Measurements from ENCODE around the gene PPP1R15B.

The PPP1R15B gene

DNA sequence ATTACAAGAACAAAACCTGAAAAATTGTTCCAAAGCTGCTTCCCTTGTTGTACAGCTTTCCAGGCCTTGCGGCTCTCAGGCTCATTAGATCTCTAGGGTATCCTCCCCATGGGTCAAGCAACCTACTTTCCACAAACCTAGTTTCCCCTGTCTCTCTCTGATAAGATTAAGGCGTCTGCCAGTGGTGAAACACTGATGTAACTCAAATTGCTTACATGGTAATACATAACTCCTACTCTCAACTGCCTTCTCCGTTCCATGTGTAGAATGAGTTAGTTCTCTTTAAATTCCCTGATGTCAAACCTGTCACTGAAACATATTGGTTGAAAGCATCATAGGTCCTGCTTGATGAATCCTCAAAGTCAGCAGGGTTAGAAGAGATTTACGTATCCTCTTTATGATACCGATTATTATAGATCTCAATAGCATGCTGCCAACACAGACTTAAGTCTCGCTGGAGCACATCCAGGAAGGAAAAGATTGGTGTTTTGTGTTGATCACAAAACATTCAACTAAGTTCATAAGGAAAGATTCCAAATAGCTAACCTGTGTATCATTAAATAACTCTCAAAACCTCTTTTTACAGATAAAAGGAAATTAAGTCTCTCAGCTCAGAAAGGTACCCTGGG lies 10.6 kb downstream of the PPP1R15B start:
- no peak for DNase-seq (ENCODE audit: low spot score)

DNA sequence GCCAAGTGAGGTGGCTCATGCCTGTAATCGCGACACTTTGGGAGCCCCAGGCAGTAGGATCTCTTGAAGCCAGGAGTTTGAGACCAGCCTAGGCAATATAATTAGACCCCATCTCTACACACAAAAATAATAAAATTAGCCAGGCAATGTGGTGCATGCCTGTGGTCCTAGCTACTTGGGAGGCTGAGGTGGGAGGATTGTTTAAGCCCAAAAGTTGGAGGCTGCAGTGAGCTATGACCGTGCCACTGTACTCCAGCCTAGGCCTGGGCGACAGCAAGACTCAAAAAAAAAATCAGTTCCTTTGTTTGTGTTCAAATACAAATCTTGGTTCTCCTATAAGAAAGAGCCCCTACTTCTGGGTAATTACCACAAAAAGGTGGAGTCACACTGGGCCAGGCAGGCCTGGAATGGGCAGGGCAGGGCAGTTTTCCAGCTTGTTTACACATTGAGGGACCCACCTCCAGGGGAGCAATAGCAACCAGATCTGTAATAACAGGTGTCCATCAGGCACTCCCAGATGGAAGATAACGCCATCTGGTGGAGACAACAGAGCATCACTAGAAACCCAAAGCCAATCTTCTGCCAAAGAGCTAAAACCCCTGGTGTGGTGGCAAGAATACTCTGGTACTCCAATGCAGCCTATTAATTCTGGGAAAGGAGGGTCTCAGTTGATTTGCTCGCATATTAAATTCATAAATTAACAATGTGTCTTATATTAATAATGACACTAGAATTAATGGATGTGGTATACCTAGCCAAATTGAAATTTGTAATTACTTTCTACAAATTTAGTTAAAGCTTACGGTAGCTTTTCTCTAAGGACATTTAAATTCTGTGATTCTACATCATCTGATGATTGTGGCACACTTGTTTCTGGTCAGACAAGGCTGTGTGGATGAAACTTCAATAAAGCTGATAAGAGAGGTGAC lies 13.2 kb downstream of the PPP1R15B start:
- peak; percentile 94 for DNase-seq (ENCODE audit: low spot score)

DNA sequence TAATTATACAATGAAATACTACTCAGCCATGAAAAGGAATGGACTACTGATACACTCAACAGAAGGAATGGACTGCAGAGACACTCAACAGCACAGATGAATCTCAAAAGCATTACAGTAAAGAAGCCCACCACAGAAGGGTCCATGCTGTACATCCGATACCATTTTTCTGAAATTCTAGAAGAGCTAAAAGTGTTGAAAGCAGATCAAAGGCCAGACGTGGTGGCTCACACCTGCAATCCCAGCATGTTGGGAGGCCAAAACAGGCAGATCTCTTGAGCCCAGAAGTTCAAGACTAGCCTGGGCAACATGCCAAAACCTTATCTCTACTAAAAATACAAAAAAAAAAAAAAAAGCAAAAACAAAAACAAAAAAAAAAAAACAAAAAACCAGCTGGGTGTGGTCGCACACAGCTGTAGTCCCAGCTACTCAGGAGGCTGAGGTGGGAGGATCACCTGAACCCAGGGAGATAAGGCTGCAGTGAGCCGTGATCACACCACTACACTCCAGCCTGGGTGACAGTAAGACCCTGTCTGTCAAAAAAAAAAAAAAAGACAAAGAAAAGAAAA lies 15.5 kb downstream of the PPP1R15B start:
- no peak for DNase-seq (ENCODE audit: low spot score)

DNA sequence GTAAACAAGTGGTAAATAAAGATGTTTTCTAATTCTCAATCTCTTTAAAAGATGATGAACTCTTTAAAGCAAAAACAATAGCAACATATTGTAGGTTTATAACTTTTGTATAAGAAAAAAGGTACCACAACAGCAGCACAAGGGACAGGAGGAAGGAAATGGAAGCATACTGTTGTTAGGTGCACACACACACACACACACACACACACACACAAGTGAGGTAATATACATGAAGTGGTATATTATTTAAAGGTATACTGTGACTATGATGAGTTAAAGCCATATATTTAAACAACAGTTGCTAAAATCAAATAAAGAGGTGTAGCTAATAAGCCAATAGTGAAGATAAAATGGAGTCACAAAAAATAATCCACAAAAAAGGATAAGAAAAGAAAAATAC lies 20.0 kb downstream of the PPP1R15B start:
- DNase-seq (ENCODE audit: low spot score): no peak

DNA sequence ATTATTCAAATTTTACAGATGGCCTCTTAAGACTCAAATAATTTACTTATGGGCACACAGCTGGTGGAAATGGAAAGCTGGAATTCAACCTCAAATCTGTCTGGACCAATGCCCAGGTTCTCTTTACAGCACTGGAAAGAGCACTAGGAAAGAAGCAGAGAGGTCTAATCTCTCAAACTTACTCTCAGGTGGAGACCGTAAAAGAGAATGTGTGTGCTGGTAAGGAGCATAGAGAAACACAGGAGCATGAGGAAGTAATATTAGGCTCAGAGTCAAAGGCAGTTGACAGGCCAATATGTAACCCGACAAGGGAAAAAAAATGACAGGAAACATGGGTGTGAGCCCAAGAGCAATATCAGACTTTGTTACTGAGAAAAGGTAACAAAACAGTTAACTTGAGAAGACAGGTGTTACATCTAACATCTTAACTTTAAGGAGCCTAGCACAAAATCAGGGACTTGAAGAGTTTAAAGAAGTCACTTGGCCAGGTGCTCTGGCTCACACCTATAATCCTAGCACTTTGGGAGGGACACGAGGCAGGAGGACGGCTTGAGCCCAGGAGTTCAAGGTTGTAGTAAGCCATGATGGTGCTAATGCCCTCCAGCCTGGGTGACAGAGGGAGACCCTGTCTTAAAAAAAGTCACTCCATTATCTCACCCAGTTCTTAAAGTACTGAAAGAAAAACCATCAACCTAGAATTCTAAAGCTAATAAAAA lies 20.7 kb downstream of the PPP1R15B start:
- DNase-seq (ENCODE audit: low spot score): no peak

DNA sequence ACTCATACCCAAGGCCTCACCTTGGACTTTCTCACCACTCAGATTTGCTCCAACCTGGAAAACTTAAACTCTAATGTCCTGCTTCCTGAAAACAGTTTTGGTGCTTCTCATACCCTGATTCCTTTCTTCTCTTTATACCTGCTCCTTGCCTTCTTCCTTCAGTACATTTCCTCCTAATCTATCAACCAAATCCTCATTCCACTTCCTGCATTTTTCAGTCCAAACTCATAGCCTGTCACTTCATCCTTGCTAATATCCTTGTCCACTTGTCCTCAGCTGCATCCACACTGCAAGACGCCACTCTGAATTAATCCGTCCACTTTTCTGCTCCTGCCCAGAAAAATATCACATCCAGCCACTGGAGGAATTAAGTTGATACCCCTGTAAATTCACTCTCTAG lies 25.9 kb downstream of the PPP1R15B start:
- no peak for DNase-seq (ENCODE audit: low spot score)

DNA sequence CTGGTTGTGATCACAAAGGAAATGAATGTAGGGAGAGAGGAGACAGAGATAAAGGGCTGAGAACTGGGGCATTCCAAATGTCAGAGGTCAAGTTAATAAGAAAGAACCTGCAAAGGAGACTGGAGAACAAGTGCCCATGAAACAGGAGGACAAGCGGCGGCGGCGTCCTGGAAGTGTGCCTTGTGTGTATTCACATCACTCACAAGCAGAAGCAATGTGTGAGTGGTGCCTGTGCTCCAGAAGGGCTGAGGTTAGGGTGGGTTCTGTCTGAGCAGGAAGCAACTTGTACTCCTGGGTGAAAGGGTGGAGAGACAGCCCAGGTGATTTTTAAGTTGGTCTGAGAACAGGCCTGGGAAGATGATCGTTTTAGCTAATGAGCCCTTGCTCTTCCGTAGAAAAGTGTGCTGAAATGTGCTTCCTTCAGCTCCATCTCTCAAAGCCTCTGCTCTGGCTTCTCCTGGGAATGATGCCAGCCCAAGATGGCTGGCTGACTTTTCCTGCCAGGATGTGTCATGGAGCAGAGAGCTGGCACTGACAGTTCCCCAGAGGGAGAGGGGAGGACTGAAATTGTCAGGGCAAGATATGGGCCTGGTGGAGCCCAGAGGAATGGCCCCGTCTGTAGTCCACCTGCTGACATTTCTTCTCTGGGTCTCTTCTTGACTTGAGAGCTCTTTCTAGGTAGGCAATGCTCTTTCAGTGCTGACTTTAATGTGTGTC lies 26.8 kb downstream of the PPP1R15B start:
- peak; percentile 30 for DNase-seq (ENCODE audit: low spot score)

DNA sequence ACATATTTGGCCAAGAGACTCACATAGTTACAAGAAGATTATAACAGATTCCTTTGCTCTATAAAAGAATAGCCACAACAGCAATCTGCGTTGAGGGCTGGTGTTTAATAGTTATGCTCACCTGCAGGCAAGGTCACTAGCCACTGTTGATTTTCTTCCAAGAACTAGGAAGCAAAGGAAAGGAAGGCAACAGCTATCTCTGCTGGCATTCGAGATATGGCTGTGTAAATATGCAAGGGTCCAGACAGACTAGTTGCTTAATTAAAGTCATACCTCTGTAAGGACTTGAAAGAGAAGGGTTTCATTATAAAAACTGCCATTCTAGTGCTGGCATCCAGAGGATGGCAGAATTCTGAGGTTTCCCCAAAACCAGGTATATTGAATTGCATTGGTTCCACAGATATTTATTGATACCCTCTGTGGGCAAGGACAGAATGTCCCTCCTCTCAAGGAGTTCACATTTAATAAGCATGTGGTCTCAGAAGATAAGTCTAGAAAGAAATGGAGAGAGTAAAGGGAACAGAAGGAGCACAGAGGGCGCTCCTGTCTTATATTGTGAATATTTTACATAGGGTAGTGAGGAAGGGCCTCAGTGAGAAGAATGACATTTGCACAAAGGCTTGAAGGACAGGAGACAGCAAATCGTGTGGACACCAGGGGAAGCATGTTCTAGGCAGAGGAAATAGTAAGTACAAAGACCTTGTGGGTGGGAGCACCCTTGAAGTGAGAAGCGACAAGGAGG lies 28.3 kb downstream of the PPP1R15B start:
- DNase-seq (ENCODE audit: low spot score): no peak

DNA sequence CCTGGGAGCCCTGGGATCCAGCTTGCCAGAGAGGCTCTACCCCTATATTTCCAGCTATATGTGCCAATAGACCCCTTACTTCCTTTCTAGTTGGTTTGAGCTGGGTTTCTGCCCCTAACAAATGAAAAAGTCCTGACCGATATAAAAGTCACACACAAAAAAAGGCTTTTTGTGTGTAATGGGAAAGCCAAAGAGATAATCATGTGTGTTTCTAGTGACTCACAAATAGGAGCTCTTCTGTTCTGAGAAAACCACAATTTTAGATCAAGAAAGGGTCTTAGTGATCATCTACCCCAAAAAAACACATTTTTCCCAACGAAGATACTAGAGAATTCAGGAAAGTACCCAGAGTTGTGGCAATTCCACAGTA lies 28.9 kb downstream of the PPP1R15B start:
- peak; percentile 38 for DNase-seq (ENCODE audit: low spot score)

DNA sequence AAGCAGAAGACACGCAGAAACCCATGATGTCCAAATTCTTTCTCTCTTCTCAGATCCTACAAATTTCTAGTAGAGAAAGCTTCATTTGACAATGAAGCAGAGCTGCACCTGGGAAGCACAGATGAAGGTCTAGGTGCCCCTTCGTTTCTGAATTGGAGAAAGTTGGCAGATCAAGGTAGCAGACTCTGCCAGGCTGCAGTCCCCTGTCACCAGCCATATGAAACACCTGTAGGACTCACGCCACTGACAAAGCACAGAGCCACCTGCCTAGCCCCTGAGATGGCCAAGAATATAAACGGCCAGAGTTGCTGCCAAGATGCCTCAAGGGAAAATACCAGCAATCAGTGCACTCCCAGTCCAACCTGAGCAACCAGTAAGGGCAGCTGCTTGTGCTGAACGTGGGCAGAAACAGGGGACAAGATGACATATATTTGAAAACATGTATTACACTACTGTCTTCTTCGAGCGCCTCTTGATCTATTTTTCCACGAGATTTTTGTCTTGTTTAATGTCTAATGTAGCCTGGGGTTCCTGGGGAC lies 31.3 kb downstream of the PPP1R15B start:
- DNase-seq (ENCODE audit: low spot score): no peak

DNA sequence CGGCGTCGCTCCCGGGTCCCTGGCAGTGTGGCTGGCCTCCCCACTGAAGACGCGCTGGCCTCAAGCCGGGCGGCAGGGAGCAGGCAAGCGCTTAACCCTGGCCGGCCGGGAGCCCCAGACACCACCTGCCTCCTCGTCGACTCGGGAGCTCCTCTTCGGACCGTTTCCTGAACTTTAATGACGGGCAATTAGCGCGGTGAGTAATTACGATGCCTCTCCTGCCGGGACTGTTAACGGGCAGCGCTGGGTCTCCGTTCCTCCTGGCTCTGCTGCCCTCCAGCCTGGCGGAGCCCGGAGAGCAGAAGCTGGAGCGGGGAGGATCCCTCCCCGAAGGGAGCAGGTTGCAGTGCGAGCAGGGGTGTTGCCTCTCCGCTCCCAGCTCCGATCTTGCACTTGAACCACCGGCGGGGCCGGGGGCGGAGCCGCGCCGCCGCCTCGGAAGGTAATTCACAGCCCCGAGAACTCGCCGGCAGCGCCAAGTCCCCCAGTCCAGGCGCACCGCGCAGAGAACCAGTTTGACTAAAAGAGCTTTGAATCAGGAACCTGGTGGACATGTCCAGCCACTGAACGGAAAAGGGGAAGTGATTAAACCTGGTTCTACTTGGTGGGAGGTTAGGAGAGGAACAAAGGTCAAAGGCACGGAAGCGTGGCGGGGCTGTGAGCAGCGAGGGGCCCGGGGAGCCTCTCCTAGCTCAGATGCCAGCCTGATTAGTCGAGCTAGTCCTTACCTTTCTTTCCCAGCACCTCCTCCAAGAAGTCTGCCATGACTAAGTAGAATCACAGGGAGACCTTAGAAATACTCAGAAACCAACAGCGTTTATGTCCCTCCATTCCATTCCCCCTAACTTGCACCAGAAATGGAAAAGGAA lies 33.6 kb downstream of the PPP1R15B start:
- no peak for DNase-seq (ENCODE audit: low spot score)

DNA sequence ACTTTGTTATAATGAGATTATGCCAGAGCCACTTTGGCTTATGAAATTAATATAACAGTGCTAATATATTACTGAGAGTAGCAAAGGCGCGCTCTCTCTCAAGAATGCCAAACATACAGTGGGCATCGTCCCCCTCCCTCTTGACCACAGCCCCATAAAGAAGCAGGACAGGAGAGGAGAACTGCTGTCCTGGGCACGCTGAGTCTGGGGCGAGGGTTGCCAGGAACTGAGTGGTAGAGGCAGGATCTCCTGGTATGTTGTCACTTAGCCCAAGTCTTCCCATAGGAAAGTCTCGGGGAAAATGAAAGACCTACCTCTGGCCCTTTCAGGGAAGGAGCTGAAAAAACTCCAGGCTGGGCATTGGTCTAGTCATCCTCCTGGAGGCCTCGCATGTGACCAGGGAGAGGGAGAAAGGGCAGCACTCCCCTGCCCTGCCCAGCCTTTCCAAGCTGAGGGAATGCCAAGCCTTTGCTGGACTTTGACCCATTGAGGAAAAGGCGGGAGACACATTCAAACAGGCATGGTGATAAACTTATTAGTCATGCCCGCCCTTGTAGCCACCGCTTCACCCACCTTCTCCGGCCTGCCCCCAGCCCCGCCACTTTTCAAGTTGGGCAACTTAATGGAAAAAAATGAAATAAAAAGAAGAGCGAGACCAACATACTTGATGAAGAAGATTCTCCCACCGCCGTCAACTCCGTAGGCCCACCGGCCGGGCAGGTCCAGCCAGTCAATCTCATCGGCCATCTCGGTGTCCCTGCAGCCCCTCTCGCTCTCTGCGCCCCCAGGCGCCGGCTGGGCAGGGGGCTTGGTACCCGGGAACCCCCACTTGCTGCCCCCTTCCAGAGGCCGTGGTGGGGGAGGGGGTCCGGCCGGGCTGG lies 34.5 kb downstream of the PPP1R15B start:
- no peak for DNase-seq (ENCODE audit: low spot score)

DNA sequence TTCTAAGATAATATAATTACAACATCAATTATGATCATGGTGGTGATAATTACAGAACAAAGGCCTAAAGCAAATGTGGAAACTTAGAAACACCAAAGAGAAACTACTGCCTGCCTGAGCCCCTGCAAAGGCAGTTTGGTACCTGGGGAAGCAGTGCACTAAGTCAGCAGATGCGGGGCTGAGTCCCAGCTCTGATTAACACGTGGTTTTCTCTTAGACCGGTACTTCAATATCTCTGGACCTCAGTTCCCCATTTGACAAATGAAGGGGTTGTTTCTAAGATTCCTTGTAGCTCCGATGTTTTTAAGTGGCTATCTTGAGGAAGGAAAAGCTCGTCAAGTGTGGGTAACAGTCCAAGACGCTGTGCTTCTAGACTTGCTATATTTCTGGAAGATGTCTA lies 35.2 kb downstream of the PPP1R15B start:
- no peak for DNase-seq (ENCODE audit: low spot score)

DNA sequence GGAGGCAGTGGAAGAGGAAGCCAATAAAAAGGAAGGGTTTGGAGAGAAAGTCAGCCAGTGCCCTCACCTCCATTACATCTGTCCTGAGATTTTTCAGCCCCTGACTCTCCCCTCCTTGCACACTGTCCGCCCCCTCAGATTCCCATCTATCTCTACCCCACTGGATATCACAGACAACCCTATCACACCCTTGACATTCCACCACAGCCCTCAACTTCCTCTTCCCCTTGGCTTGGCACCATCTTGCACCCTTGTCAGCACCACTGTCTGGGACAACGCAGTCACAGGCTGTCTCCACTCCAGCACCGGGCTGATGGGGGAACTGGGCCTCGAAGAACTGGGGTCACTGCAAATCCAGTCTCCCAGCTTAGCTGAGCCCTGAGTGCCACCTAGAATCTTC lies 37.7 kb downstream of the PPP1R15B start:
- DNase-seq (ENCODE audit: low spot score): no peak

DNA sequence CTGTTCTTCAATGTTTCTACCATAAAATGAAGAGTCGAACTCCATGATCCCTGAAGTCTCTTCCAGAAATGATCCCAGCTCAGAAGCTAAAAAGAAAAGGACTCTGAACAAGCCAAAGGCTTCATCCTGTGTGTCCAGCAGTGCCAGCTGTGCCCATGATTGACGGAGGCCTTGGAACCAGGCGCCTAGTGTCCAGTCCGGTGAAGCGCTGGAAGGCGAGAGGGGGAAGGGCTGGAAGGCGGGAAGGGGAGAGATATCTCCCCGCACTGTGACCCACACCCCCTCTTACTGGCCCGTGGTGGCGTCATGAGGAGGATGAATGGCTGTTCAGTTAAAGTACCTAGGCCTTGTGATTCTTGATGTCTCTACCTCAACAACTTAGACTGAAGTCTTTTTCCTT lies 41.4 kb downstream of the PPP1R15B start:
- no peak for DNase-seq (ENCODE audit: low spot score)

DNA sequence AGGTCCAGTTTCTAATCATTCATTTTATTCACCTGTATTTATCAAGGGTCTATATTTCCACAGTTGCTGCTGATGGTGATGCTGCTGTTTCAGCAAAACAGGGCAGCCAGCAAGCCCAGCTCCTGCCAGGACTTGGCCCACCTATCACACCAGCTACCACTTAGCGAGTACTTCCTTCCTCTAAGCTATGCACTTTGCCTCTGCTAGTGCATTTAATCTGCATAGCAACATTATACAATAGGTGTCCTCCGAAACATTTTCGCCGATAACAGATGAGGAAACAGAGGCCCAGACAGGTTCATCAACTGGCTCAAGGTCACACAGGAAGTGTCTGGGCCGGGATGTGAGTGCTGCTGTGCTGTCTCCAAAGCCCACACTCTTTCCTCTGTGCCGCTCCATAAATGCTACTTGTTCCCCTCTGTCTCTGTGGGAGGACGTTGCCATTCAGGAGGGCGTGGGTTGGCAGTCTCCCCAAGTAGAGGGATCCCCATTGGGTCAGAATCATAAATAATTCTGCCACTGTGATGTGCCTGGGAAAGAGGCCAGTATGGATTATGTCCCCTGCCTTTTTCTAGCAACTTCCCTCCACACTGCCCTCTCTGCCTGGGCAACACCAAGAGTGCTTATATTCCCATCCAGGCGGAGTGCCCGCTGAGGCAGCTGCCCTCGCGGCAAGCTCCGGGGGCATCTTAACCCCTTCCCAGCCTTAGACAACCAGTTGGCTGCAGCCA lies 42.5 kb downstream of the PPP1R15B start:
- DNase-seq (ENCODE audit: low spot score): no peak

DNA sequence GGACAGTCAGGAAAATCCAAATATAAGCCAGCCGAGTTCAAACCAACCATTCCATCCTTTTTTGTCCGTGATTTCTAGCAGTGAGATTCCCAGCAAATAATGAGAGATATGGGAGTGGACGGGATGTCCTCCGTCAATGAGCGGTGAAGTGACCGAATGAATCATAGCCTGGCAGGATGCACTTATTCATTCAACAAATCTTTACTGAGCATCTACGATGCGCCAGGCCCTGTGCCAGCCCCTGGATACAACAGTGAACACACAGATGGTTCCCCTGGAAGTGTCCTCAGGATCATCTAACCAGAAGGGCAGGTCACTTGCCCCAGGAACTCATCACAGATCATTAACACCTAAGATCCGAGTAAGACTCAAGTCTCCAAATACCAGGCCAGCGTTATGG lies 43.7 kb downstream of the PPP1R15B start:
- no peak for DNase-seq (ENCODE audit: low spot score)

DNA sequence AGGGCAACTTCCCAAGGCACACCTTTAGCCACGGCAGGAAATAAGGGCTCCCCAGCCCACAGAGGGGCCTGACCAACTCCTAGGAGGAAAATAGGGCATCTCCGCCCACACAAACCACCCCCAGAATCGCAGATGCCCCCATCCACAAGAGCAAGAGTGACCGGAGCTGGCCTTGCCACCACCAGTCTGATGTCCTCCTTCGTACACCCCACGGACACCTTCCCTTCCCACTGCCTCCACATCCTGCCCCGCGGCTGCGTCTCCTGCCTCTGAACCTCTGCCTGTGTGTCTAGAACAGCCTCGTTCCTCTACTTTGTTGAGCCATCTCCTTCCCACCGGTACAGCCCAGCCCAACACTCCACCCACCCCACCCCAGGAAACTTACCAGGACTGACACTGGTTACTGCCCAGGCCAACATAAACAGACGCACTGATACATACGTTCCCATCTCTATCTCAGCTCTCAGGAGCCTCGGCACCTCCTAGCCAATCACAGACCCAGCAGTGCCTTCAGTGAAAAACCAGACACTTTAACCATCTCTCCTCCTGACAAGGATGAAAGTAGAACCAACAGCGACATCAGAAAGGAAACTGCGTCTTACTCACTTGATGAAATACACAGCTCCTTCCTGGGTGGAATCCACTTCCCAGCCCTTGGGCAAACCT lies 44.3 kb downstream of the PPP1R15B start:
- DNase-seq (ENCODE audit: low spot score): no peak

All from COLO829 (cell line).